Spinal cord (tissue), 10 donors: ENCODE measurements around the gene NAA40. TPM values are rescaled to one million over a fixed set of nuclear protein-coding genes. Genes with fewer than 3 reads are reported as not detected.
"Not testable (repeated sequence)": the region's sequence is repeated elsewhere in the genome, so short reads cannot be mapped to it uniquely, and the experiment has no call there.

Experiments used
- DNase-seq, 6 donors: peaks; one replicate each; pipeline versions ENCODE4 v3.0.0 to v3.0.0-alpha.2; 2013 to 2015; ENCODE audit warnings: low spot score in 6 of 6, low read depth in 4 of 6
- H3K27ac ChIP-seq: one replicate; pipeline ENCODE4 v1.5.1; 2013; ENCODE audit warnings: low read depth, low read length, control low read depth
- H3K27me3 ChIP-seq: one replicate; pipeline ENCODE4 v1.6.1; 2013; ENCODE audit warnings: low read length; ENCODE audit not compliant: control insufficient read depth, insufficient read depth
- H3K36me3 ChIP-seq: one replicate; pipeline ENCODE4 v1.6.1; 2013; ENCODE audit warnings: low read length; ENCODE audit not compliant: control insufficient read depth, insufficient read depth
- H3K4me1 ChIP-seq: one replicate; pipeline ENCODE4 v1.6.1; 2013; ENCODE audit warnings: low read length; ENCODE audit not compliant: control insufficient read depth, insufficient read depth
- H3K4me3 ChIP-seq: one replicate; pipeline ENCODE4 v1.5.1; 2013; ENCODE audit warnings: low read depth, low read length, control low read depth
- H3K9me3 ChIP-seq: one replicate; pipeline ENCODE4 v1.6.1; 2013; ENCODE audit warnings: low read length; ENCODE audit not compliant: control insufficient read depth, insufficient read depth
- WGBS: methylation state at CpG from one replicate; pipeline ENCODE4 v1.1.5; 2013; ENCODE audit warnings: missing lambda C conversion rate; ENCODE audit not compliant: insufficient coverage; 5-methylcytosine and 5-hydroxymethylcytosine counted together
- polyA plus RNA-seq, 2 donors: library from polyadenylated mRNA; unstranded; fragments of 120-200 nt; gene quantifications; one replicate each; pipeline ENCODE4 v1.2.1, GENCODE V29; 2013; ENCODE audit not compliant: insufficient read length in 2 of 2
- total RNA-seq, 2 donors: library from RNA; depleted of rRNA in 1 of 2; stranded (reverse); fragments of 120-200 nt in 1 of 2; fragments of >200 nt in 1 of 2; gene quantifications; one replicate each; pipeline versions ENCODE4 v1.2.3 to v1.2.4, GENCODE V29; 2013 to 2014
- donor health status: healthy.

The NAA40 gene
- total and polyA plus RNA-seq, 4 donors: 11.6 to 51.3 (median 29.4) TPM

GRCh38 chr11:63952570-63952969 lies 13.8 kb downstream of the NAA40 start:
- no peak overlapping the region for H3K27ac ChIP-seq
- no CpG with 5 or more reads among the region's 4 CpGs for WGBS
- DNase-seq: no peak
- peaks cover 69% of the 10 kb centered on the region for H3K36me3 ChIP-seq
- no peaks in the 10 kb centered on the region for H3K9me3 ChIP-seq
- no peaks in the 10 kb centered on the region for H3K4me1 ChIP-seq
- no peaks in the 10 kb centered on the region for H3K27me3 ChIP-seq
- H3K4me3 ChIP-seq: no peak overlapping the region

- WGBS: 85% methylated on average over 4 of the region's 5 CpGs
- Histone ChIP-seq H3K4me3 (no peak overlapping the region), H3K4me1 (peaks cover 5% of the 10 kb centered on the region), H3K27ac (no peak overlapping the region), H3K9me3 (no peaks in the 10 kb centered on the region), H3K36me3 (peaks cover 63% of the 10 kb centered on the region), H3K27me3 (no peaks in the 10 kb centered on the region)
- no peak for DNase-seq
These were observed 19.2 kb downstream of the NAA40 start for GRCh38 chr11:63958008-63958407.

GRCh38 chr11:63961608-63962412 lies 23.0 kb downstream of the NAA40 start:
- peaks cover 5% of the 10 kb centered on the region for H3K4me1 ChIP-seq
- no peaks in the 10 kb centered on the region for H3K27me3 ChIP-seq
- 53% methylated on average over 19 of the region's 19 CpGs for WGBS
- H3K27ac ChIP-seq: no peak overlapping the region
- peaks cover 30% of the 10 kb centered on the region for H3K36me3 ChIP-seq
- H3K4me3 ChIP-seq: no peak overlapping the region
- no peaks in the 10 kb centered on the region for H3K9me3 ChIP-seq
- DNase-seq: peak in 1 of 6 donors; percentile 35

GRCh38 chr11:63963895-63964294 lies 25.1 kb downstream of the NAA40 start:
- H3K27me3 ChIP-seq, H3K9me3 ChIP-seq, H3K4me3 ChIP-seq, H3K27ac ChIP-seq, H3K4me1 ChIP-seq, DNase-seq: not testable (repeated sequence)
- 100% methylated on average over 3 of the region's 4 CpGs for WGBS
- H3K36me3 ChIP-seq: peaks cover 13% of the 10 kb centered on the region

GRCh38 chr11:63966444-63966843 lies 27.6 kb downstream of the NAA40 start:
- no peak overlapping the region for H3K4me3 ChIP-seq
- DNase-seq: no peak
- H3K9me3 ChIP-seq: no peaks in the 10 kb centered on the region
- H3K4me1 ChIP-seq: peaks cover 5% of the 10 kb centered on the region
- H3K27me3 ChIP-seq: no peaks in the 10 kb centered on the region
- peaks cover under 1% of the 10 kb centered on the region for H3K36me3 ChIP-seq
- no peak overlapping the region for H3K27ac ChIP-seq
- 100% methylated on average over 1 of the region's 1 CpG for WGBS

- no peaks in the 10 kb centered on the region for H3K36me3 ChIP-seq
- no peak for DNase-seq
- 100% methylated on average over 1 of the region's 2 CpGs for WGBS
- no peaks in the 10 kb centered on the region for H3K27me3 ChIP-seq
- no peaks in the 10 kb centered on the region for H3K9me3 ChIP-seq
- H3K27ac ChIP-seq: no peak overlapping the region
- H3K4me3 ChIP-seq: no peak overlapping the region
- peaks cover 5% of the 10 kb centered on the region for H3K4me1 ChIP-seq
These were observed 30.7 kb downstream of the NAA40 start for GRCh38 chr11:63969461-63969860.

- Histone ChIP-seq H3K36me3 (peaks cover 5% of the 10 kb centered on the region), H3K4me1 (peaks cover 14% of the 10 kb centered on the region), H3K4me3 (no peak overlapping the region), H3K27me3 (no peaks in the 10 kb centered on the region), H3K27ac (no peak overlapping the region), H3K9me3 (no peaks in the 10 kb centered on the region)
- DNase-seq: no peak
- WGBS: 74% methylated on average over 4 of the region's 5 CpGs
These were observed 32.1 kb downstream of the NAA40 start for GRCh38 chr11:63970902-63971301.

- H3K27me3 ChIP-seq, DNase-seq, H3K9me3 ChIP-seq: not testable (repeated sequence)
- Histone ChIP-seq H3K36me3 (peaks cover 30% of the 10 kb centered on the region), H3K27ac (peak overlapping the region; percentile 98), H3K4me3 (peak overlapping the region; percentile 98), H3K4me1 (peaks cover 27% of the 10 kb centered on the region)
- 82% methylated on average over 16 of the region's 18 CpGs for WGBS
These were observed 35.1 kb downstream of the NAA40 start for GRCh38 chr11:63973912-63974258.

- H3K36me3 ChIP-seq: peaks cover 36% of the 10 kb centered on the region
- no peaks in the 10 kb centered on the region for H3K27me3 ChIP-seq
- peak; percentile 98 to 100 (median 99) for DNase-seq
- WGBS: 0% methylated on average over 59 of the region's 67 CpGs
- no peaks in the 10 kb centered on the region for H3K9me3 ChIP-seq
- H3K4me3 ChIP-seq: peak within 1 kb of the TSS; percentile 98
- peaks cover 27% of the 10 kb centered on the region for H3K4me1 ChIP-seq
- H3K27ac ChIP-seq: peak within 1 kb of the TSS; percentile 98
These were observed 35.7 kb downstream of the NAA40 start, which contains the start of gene COX8A for GRCh38 chr11:63974259-63975143. TSS of gene COX8A (plus strand) at chr11:63974620. CDS start at chr11:63974681, 61 bp downstream.
